ENCODE data around the gene TCTN1. TPM values are rescaled to one million over a fixed set of nuclear protein-coding genes. Genes with fewer than 3 reads are reported as not detected.

Gene TCTN1
- total and polyA plus RNA-seq, 2 of the 8 experiments (the other 6 are each of a cell fraction or from before 2014, with no cell fraction given), result 14.7 to 16.4 TPM

- no peaks in the 10 kb centered on the region for H3K79me2 ChIP-seq (ENCODE audit: control insufficient read depth in 1 of 2, insufficient read depth in 2 of 2, low read length in 2 of 2)
- TF ChIP-seq SAP30 (IDR thresholded peaks at IDR 0.05; ENCODE audit: insufficient read depth, insufficient replicate concordance, low read length), result no peak
- no peak for TF ChIP-seq SIX5 (IDR thresholded peaks at IDR 0.05; ENCODE audit: low read depth, low read length)
- TF ChIP-seq SUZ12 (IDR thresholded peaks at IDR 0.05; ENCODE audit: low read length), result no peak
- FAIRE-seq, result no peak
These were observed 53.7 kb downstream of the TCTN1 start for GRCh38 chr12:110667671-110668070.

More at GRCh38 chr12:110667671-110668070, 53.7 kb downstream of the TCTN1 start:
- no peak overlapping the region for H3K4ac ChIP-seq (replicated peaks; ENCODE audit: insufficient read length, low read depth, low read length)
- H3K9me3 ChIP-seq (ENCODE audit: insufficient read depth in 2 of 2, low read depth in 1 of 2, low read length in 1 of 2), result no peaks in the 10 kb centered on the region
- H4K8ac ChIP-seq (ENCODE audit: extremely low read depth, insufficient read depth, low read length), result no peak overlapping the region
- H3K18ac ChIP-seq (ENCODE audit: extremely low read depth, low read length), result no peak overlapping the region
- H2AFZ ChIP-seq (ENCODE audit: low read length), result no peak overlapping the region
- no peak overlapping the region for H3K23ac ChIP-seq (ENCODE audit: insufficient read length)
- ChIA-PET CTCF (ENCODE audit: partially characterized antibody) (interaction anchor here (1.1 to 1.7 kb wide), 2 partner anchors 11 to 30 kb away, joined by 3 to 4 read pairs; no protein-coding TSS in a partner anchor), POLR2A (ENCODE audit: partially characterized antibody) (interaction anchor here (1.1 to 2.5 kb wide), 2 partner anchors 19 to 22 kb away, joined by 3 to 6 read pairs; partner anchors contain the start of gene HVCN1)
- no peak overlapping the region for H3K14ac ChIP-seq (ENCODE audit: insufficient read length)
- H4K5ac ChIP-seq (ENCODE audit: insufficient read length, low read depth, low read length), result no peak overlapping the region
- H4K20me1 ChIP-seq (replicated peaks in 1 of 2; ENCODE audit: control insufficient read depth in 1 of 2, insufficient read depth in 2 of 2, low read length in 2 of 2), result no peaks in the 10 kb centered on the region
- no peak overlapping the region for H2BK120ac ChIP-seq (replicated peaks; ENCODE audit: low read depth, low read length)
- H2BK15ac ChIP-seq (ENCODE audit: low read length), result no peak overlapping the region
- H2BK5ac ChIP-seq (ENCODE audit: low read depth, low read length), result no peak overlapping the region
- no peaks in the 10 kb centered on the region for H3K79me1 ChIP-seq (ENCODE audit: low read depth, low read length)
- no peak overlapping the region for H3K9ac ChIP-seq (replicated peaks in 1 of 4; ENCODE audit: extremely low read depth in 1 of 4, low read depth in 3 of 4, low read length in 3 of 4)
- H3K27ac ChIP-seq (ENCODE audit: low read depth, low read length), result no peak overlapping the region
- H3K4me3 ChIP-seq (ENCODE audit: extremely low read depth in 1 of 4, insufficient read depth in 2 of 4, low read depth in 3 of 4, low read length in 4 of 4), result no peak overlapping the region
- no peak overlapping the region for H2AK5ac ChIP-seq (ENCODE audit: low read depth, low read length)
- DNase-seq (ENCODE audit: low read depth in 1 of 2, low spot score in 2 of 2), result no peak
- H2BK20ac ChIP-seq (ENCODE audit: low read length), result no peak overlapping the region
- no peak overlapping the region for H4K91ac ChIP-seq (replicated peaks; ENCODE audit: insufficient read length, low read length)
- H3K56ac ChIP-seq (replicated peaks; ENCODE audit: insufficient read length, low read depth, low read length), result no peak overlapping the region
- 81% methylated on average over 3 of the region's 3 CpGs; no CpG with 5 or more reads in 1 of the 2 experiments for WGBS, 2 experiments (ENCODE audit: extremely low coverage in 1 of 2, insufficient coverage in 1 of 2, insufficient read length in 1 of 2, insufficient replicate concordance in 2 of 2, low coverage in 1 of 2, low lambda C conversion rate in 2 of 2, missing lambda C conversion rate in 1 of 2)
- no peak overlapping the region for H2BK12ac ChIP-seq (ENCODE audit: low read depth, low read length)
- H3K36me3 ChIP-seq (ENCODE audit: control insufficient read depth in 2 of 4, insufficient read depth in 4 of 4, low read length in 3 of 4), result no peaks in the 10 kb centered on the region
- H3K27me3 ChIP-seq (replicated peaks in 1 of 4; ENCODE audit: control insufficient read depth in 3 of 4, extremely low read depth in 1 of 4, insufficient read depth in 3 of 4, low read length in 3 of 4), result no peaks in the 10 kb centered on the region
- no peaks in the 10 kb centered on the region for H3K23me2 ChIP-seq (ENCODE audit: low read depth, low read length)
- H3K4me1 ChIP-seq (replicated peaks in 1 of 4; ENCODE audit: control insufficient read depth in 3 of 4, insufficient read depth in 4 of 4, low read length in 3 of 4), result peaks cover 0 to 2% (median under 1%) of the 10 kb centered on the region in 4 experiments; a peak in 2 of 7 replicates
- H3K4me2 ChIP-seq (ENCODE audit: insufficient read depth in 1 of 2, low read depth in 2 of 2, low read length in 2 of 2), result no peak overlapping the region

Data from H1 (cell line).